GM12864 (cell line): ENCODE results near the gene CA10.
A peak's percentile ranks its signal among the peaks of the same experiment; 100 is the strongest.

Experiments used
- DNase-seq: peaks from one replicate; pipeline ENCODE4 v3.0.0-alpha.2; 2011; ENCODE audit warnings: low read depth
- H3K4me3 ChIP-seq: 2 replicates; pipeline ENCODE4 v1.5.1; 2011; ENCODE audit warnings: mild to moderate bottlenecking, low read depth, low read length, control low read depth
- TF ChIP-seq, protein P1 (sequence below): IDR thresholded peaks from 2 replicates; pipeline ENCODE4 v1.5.1; 2011; ENCODE audit warnings: low read depth, mild to moderate bottlenecking, moderate library complexity, low read length, control low read depth, inconsistent platforms; ENCODE audit errors: missing control alignments

CA10 gene

DNA sequence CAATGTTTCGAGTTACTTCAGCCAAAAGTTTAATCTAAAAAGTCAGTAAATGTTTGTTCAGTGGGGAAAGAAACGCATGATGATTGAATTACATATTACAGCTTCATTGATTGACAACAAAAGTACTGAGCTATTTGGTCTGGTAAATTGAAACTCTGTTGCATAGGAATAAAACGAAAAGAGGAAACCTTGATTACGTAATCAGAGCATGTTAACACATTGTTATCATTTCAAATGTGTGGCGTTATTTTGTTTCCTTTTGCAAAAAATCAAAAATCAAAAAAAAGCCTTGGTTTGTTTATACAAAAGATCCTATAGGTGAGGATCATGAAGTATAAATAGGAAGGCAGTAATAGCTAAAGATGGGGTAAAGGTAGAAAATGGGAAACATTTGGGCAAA, 19.5 kb upstream of the CA10 start:
- H3K4me3 ChIP-seq, result no peak overlapping the region
- DNase-seq, result no peak

DNA sequence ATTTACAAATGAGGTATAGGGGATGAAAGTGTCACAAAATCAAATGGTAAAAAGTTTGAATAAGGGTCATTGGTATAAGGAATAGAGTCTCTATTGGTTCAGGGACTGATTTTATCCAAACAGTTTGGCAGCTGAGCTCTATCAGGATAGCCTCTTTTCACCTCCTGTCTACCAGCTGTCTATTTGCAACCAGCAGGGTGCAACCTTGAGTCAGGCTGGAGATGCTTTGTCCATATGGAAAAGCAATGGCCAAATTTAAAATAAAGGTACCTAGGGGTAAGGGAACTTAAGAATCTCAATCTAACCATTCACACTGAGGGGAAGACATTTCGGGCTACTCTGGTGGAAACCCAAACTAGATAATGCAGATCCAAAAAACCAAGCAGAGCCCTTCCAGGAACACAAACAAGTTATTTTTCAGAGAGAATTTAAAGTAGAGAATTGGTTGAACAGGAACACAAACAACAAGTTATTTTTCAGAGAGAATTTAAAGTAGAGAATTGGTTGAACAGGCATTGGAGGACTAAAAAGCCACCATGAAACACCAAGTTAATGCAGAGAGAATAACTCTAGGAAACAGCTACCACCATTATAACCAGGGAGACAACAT, 12.6 kb upstream of the CA10 start:
- TF ChIP-seq, protein P1, sequence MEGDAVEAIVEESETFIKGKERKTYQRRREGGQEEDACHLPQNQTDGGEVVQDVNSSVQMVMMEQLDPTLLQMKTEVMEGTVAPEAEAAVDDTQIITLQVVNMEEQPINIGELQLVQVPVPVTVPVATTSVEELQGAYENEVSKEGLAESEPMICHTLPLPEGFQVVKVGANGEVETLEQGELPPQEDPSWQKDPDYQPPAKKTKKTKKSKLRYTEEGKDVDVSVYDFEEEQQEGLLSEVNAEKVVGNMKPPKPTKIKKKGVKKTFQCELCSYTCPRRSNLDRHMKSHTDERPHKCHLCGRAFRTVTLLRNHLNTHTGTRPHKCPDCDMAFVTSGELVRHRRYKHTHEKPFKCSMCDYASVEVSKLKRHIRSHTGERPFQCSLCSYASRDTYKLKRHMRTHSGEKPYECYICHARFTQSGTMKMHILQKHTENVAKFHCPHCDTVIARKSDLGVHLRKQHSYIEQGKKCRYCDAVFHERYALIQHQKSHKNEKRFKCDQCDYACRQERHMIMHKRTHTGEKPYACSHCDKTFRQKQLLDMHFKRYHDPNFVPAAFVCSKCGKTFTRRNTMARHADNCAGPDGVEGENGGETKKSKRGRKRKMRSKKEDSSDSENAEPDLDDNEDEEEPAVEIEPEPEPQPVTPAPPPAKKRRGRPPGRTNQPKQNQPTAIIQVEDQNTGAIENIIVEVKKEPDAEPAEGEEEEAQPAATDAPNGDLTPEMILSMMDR, result peak; percentile 60
- H3K4me3 ChIP-seq, result no peak overlapping the region
- no peak for DNase-seq

More for the DNA sequence above, 19.5 kb upstream of the CA10 start:
- TF ChIP-seq, protein P1, result no peak

DNA sequence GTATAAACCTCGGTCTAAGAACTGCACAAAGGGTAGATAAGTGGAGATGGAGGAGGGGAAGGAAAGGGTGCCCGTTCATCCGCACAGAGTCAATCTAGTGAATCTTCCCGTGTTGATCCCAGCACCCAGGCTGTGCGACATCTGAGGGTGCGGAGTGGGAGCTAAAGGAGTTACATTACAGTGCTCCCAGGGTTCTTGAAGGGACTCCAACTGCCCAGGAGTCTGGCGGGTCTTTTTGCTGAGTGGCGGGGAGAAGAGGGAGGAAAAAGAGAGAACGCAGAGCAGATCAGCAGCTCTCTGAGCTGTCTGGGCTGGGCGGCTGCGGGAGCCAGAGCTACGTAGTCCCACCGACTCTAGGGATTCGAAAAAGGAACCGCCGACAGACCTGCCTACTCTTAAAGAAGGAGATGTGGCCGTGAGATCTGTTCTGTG, 1.6 kb upstream of the CA10 start:
- no peak overlapping the region for H3K4me3 ChIP-seq
- TF ChIP-seq, protein P1, result no peak
- DNase-seq, result no peak

DNA sequence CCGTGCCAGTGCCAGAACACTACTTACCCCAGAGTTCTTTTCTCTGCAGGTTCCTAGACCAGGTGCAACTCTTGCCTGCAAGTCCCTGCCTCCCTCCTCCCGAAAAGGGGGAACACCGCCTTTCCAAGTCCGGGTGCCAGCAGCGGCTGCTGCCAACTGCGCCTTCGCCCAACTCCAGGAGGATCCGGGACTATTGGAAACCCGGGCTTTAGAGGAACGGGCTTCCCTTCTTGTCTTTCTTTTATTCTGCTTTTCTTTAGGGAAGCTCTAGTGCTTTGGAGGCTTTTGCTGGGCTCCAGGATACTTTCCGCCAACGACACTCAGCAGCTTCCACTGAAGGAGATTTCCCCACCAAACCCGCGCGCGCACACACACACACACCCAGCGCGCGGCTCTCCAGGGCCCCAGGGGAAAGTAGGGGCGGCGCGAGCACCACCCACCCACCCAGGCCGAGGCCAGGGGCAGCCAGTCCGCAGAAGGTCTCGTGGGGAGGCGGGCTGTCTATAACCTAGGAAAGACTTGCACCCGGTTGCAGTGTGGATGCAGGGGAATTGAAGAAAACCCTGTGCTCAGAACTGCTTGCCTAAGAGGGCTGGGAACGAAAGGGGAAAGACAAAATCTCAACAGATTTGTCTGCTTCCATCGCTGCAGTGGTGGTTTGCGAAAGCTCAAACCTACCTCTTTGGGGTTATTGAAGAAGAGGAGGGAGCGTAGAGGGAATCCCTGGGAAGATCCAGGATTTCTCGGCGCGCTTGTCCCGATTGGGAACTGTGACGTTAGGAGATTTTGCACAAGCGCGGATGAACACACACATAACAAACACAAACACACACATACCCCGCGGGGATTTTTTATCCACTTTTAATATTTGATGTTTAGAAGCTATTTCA, 977 bp upstream of the CA10 start:
- TF ChIP-seq, protein P1, result no peak
- no peak for DNase-seq
- H3K4me3 ChIP-seq, result no peak overlapping the region

DNA sequence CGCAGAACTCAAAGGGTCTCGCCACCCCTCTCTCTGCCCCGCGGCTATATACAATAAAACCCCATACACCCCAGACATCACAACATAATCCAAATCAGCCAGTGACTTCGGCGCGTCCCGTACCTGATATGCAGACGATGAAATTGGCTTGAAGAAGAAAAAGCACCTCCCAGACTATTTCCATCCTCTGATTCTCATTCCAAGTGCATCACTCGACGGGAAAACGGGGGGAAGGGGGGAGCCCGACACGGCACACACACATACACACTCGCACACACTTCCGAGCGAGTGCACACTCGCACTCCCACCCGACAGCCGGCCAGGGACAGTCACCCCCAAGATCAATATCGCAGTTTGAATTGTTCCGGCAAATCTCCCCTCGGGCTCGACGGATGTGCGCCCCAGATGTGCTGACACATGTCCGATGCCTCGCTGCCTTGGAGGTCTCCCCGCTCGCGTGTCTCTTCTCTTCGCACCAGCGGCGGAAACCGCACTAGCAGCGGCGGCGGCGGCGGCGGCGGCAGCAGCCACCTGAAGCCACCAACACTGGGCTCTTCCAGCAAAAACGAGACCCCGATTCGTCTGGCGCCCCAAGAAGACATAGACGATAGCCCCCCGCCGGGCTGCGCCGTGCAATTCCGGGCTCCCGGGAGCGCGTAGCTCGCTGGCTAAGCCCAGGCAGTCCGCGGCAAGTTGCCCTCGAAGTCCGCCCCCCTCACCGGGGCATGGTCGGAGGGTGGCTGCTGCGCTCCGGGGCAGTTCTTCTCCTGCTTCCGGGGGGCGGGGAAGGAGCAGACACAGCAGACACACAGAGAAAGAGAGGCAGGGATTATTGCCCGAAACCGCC, 688 bp downstream of the CA10 start:
- DNase-seq, result no peak
- no peak overlapping the region for H3K4me3 ChIP-seq
- TF ChIP-seq, protein P1, result no peak

DNA sequence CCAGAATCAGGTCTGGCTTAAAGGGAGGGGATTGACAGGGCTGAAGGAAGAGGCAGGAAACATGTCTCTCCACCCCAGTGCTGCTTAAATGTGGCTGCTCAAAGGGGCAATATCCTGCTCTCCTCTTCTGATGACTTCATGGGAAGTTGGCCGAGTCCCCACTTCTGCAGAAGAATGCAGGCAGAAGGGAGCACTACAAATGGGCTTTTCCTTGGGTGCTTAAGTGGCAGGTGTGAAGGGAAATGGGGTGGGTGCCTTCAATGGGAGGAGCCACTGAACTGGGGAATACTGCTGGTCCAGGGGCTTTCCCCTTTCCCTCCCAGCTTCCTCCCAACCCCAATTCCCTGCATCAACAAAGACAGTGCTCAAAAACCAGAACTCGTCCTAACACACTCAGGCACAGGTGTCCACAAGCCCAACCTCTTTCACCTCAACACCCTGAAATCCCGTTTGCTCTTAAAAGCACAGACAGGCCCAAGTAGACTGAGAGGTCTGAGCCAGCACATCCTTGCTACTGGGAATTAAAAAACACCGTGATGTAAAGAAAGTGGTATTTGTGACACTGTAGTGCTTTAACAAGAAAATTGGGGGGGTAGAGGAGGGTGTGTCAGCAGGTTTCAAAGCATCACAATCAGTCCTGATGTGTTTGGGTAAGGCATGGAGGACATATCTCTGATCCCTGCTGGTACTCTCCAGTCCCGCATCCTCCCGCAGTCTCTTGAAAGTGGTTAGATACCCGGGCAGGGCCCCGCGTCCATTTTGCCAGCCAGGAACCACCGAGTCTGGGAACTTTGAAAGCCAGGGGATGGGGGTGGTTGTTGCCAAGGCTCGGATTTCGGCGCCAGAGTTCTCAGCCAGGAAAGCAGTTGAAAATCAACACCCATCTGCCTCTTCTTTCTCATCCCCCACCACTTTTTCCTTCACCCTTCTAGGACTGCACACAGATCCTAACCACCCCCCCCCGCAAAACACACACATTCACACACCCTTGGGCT, 1.6 kb downstream of the CA10 start:
- H3K4me3 ChIP-seq, result no peak overlapping the region
- TF ChIP-seq, protein P1, result no peak
- no peak for DNase-seq
